K562 (cell line): Measurements from ENCODE around the gene C1QTNF3. TPM values are rescaled to one million over a fixed set of nuclear protein-coding genes. Genes with fewer than 3 reads are reported as not detected.

Source experiments
- ATAC-seq: fragments of 200-7000 bp; cut with Tn5 transposase; 3 replicates; pipeline ENCODE4 v1.9.1; 2020; ENCODE audit warnings: moderate library complexity
- BruUV-seq: library from RNA; stranded (reverse); fragments of 400-500 nt; replicated peaks from 2 replicates; lab custom pipeline; 2021; lab: Mats Ljungman, UMichigan
- CTCF ChIA-PET: fragments of 300-600 bp; formaldehyde crosslinking; extraction: SDS; loops from one replicate; lab custom pipeline; 2021; ENCODE audit warnings: low intra/inter-chr PET ratio; lab: Yijun Ruan, JAX
- POLR2A ChIA-PET: fragments of 300-600, 350-650 bp; sonication (Branson Sonifier 250); formaldehyde crosslinking; extraction: SDS; loops from one replicate; lab custom pipeline; 2021; ENCODE audit warnings: antibody characterized with exemption, inconsistent platforms; lab: Yijun Ruan, JAX
- DNase-seq, 4 experiments: peaks; one replicate each; pipeline versions ENCODE4 v3.0.0 to v3.0.0-alpha.2; 2011 to 2018; ENCODE audit warnings: low spot score in 3 of 4, mixed read lengths in 3 of 4; ENCODE audit errors: extremely low read depth in 1 of 4
- FAIRE-seq: peaks from 2 replicates; lab custom pipeline; 2011; peaks lifted over from hg19 to GRCh38; lab: Jason Lieb, UNC
- H2AFZ ChIP-seq: 2 replicates; pipeline ENCODE4 v1.6.0; 2011; ENCODE audit warnings: low read depth, low read length, control low read depth, inconsistent platforms
- H3K27ac ChIP-seq: fragments of 200-600 bp; 3 replicates; pipeline ENCODE4 v1.8.0; 2011; ENCODE audit warnings: low read depth, mild to moderate bottlenecking, control low read depth, inconsistent platforms, low read length, moderate library complexity, mixed read lengths; ENCODE audit errors: extremely low read depth
- H3K27me3 ChIP-seq, 2 experiments: fragments of 300-600 bp in 1 of 2; 2 replicates in 1 of 2; 3 replicates in 1 of 2; pipeline versions ENCODE4 v1.6.0 to v1.8.0; 2011; ENCODE audit warnings: inconsistent platforms in 2 of 2, low read length in 2 of 2, mild to moderate bottlenecking in 1 of 2, mixed read lengths in 1 of 2, moderate library complexity in 1 of 2; ENCODE audit not compliant: control insufficient read depth in 2 of 2, insufficient read depth in 2 of 2
- H3K36me3 ChIP-seq: fragments of 300-600 bp; 3 replicates; pipeline ENCODE4 v1.8.0; 2011; ENCODE audit warnings: mild to moderate bottlenecking, low read length, inconsistent platforms; ENCODE audit not compliant: control insufficient read depth, insufficient read depth
- H3K4me1 ChIP-seq, 2 experiments: fragments of 200-600 bp in 1 of 2; replicated peaks in 1 of 2; 2 replicates in 1 of 2; 3 replicates in 1 of 2; pipeline versions ENCODE4 v1.5.1 to v1.8.0; 2011; ENCODE audit warnings: inconsistent platforms in 2 of 2, low read length in 2 of 2, mild to moderate bottlenecking in 1 of 2, mixed read lengths in 1 of 2, moderate library complexity in 1 of 2; ENCODE audit not compliant: control insufficient read depth in 2 of 2, insufficient read depth in 2 of 2
- H3K4me2 ChIP-seq: 2 replicates; pipeline ENCODE4 v1.6.1; 2011; ENCODE audit warnings: low read length, control low read depth, inconsistent platforms, mixed read lengths; ENCODE audit not compliant: insufficient read depth
- H3K4me3 ChIP-seq: fragments of 200-600 bp; sonication (generic), shearing (Covaris generic); 2 replicates; pipeline ENCODE4 v1.5.1; 2016; ENCODE audit warnings: control low read depth, inconsistent platforms
- H3K79me2 ChIP-seq: fragments of 200-600 bp; 3 replicates; pipeline ENCODE4 v1.8.0; 2011; ENCODE audit warnings: low read length, inconsistent platforms; ENCODE audit not compliant: control insufficient read depth, insufficient read depth
- H3K9ac ChIP-seq, 2 experiments: 2 replicates each; pipeline versions ENCODE4 v1.6.0 to v1.6.1; 2011; ENCODE audit warnings: low read depth in 2 of 2, low read length in 2 of 2, control low read depth in 1 of 2, inconsistent platforms in 1 of 2, mild to moderate bottlenecking in 1 of 2, mixed read lengths in 1 of 2; ENCODE audit not compliant: insufficient read depth in 1 of 2
- H3K9me1 ChIP-seq: one replicate; pipeline ENCODE4 v1.6.0; 2011; ENCODE audit warnings: inconsistent platforms, mild to moderate bottlenecking, low read length, moderate library complexity; ENCODE audit not compliant: control insufficient read depth, insufficient read depth
- H3K9me3 ChIP-seq: replicated peaks from 2 replicates; pipeline ENCODE4 v1.5.1; 2011; ENCODE audit warnings: low read depth, low read length, inconsistent platforms; ENCODE audit not compliant: control insufficient read depth, insufficient read depth
- H4K20me1 ChIP-seq: replicated peaks from 2 replicates; pipeline ENCODE4 v1.6.1; 2011; ENCODE audit warnings: low read length, inconsistent platforms, mixed read lengths; ENCODE audit not compliant: control insufficient read depth, insufficient read depth
- ARID1B ChIP-seq: fragments of 450-650 bp; IDR thresholded peaks from 2 replicates; pipeline ENCODE4 v1.6.1; 2016; ENCODE audit warnings: antibody characterized with exemption, mild to moderate bottlenecking, inconsistent platforms
- ATF3 ChIP-seq, 2 experiments: fragments of 450-650 bp in 1 of 2; sonication (generic) in 1 of 2; formaldehyde crosslinking in 1 of 2; IDR thresholded peaks in 1 of 2; conservative IDR thresholded peaks in 1 of 2; 2 replicates each; pipeline versions ENCODE4 v1.6.1 to v1.8.1; 2016 to 2023; ENCODE audit warnings: mild to moderate bottlenecking in 2 of 2, moderate library complexity in 2 of 2, inconsistent platforms in 1 of 2, missing genetic modification reagents in 1 of 2
- CREBBP ChIP-seq: IDR thresholded peaks from one replicate; pipeline ENCODE4 v1.6.1; 2012; ENCODE audit warnings: low read depth, mild to moderate bottlenecking, control low read depth, inconsistent platforms, low read length
- CTCF ChIP-seq, 3 experiments: IDR thresholded peaks in 2 of 3; conservative IDR thresholded peaks in 1 of 3; 2 replicates each; pipeline ENCODE4 v1.5.1; 2011 to 2012; ENCODE audit warnings: low read length in 3 of 3, mild to moderate bottlenecking in 3 of 3, control low read depth in 2 of 3, improper control_type of control experiment in 1 of 3, inconsistent platforms in 1 of 3, low read depth in 1 of 3, mixed read lengths in 1 of 3, moderate library complexity in 1 of 3; ENCODE audit not compliant: insufficient read depth in 2 of 3
- EP300 ChIP-seq: IDR thresholded peaks from 2 replicates; pipeline ENCODE4 v1.6.1; 2012; ENCODE audit warnings: low read length, improper control_type of control experiment
- FOSL1 ChIP-seq: fragments of 200-800 bp; sonication (Bioruptor generic); conservative IDR thresholded peaks from 2 replicates; pipeline ENCODE4 v1.6.1; 2016; ENCODE audit warnings: missing genetic modification characterization, missing compliant biosample characterization
- SIN3A ChIP-seq, 2 experiments: fragments of 150-350 bp in 1 of 2; IDR thresholded peaks; 2 replicates each; pipeline ENCODE4 v1.6.1; 2011 to 2016; ENCODE audit warnings: borderline replicate concordance in 2 of 2, low read depth in 2 of 2, low read length in 2 of 2, mild to moderate bottlenecking in 2 of 2, moderate library complexity in 2 of 2; ENCODE audit not compliant: control insufficient read depth in 1 of 2
- TCFL5 ChIP-seq: fragments of 250-450 bp; sonication (Bioruptor Pico); conservative IDR thresholded peaks from 2 replicates; pipeline ENCODE4 v1.6.1; 2021; ENCODE audit warnings: mild to moderate bottlenecking, moderate library complexity, matching md5 sums
- THRA ChIP-seq: fragments of 450-650 bp; IDR thresholded peaks from 2 replicates; pipeline ENCODE4 v1.6.1; 2017; ENCODE audit warnings: mild to moderate bottlenecking, moderate library complexity
- ZNF324 ChIP-seq: fragments of 250-450 bp; sonication (Bioruptor Pico); IDR thresholded peaks from 2 replicates; pipeline ENCODE4 v1.4.0; 2020; ENCODE audit warnings: mild to moderate bottlenecking
- WGBS: fragments of 100-300 bp; shearing (Covaris generic); methylation state at CpG from one replicate; pipeline ENCODE4 v1.1.6; 2016; ENCODE audit warnings: low coverage, mixed read lengths; ENCODE audit not compliant: insufficient coverage; ENCODE audit errors: missing lambda C conversion rate; 5-methylcytosine and 5-hydroxymethylcytosine counted together
- in situ Hi-C: fragments of 300-500 bp; cut with MboI; formaldehyde crosslinking; loops from 4 replicates; pipeline ENCODE4 v1.15.0; 2018; ENCODE audit warnings: inconsistent platforms, mixed read lengths
- intact Hi-C: fragments of 100-400 bp; cut with micrococcal nuclease; formaldehyde crosslinking; loops from 2 replicates; pipeline ENCODE4 v1.14.2; 2022
- polyA plus RNA-seq, 8 experiments: library from polyadenylated mRNA; depleted of rRNA in 4 of 8; stranded (reverse) in 5 of 8; unstranded in 3 of 8; fragments of >200 nt; fragmentation: Nextera tagmentation in 2 of 8; fragmentation: Illumina TruSeq in 1 of 8; extraction: Ambion mirVana in 2 of 8; extraction: Trizol in 1 of 8; gene quantifications; 2 replicates each; pipeline versions ENCODE4 v1.2.1 to v1.2.3, GENCODE V29; 2011 to 2014; ENCODE audit warnings: inconsistent platforms in 1 of 8, missing spikeins in 1 of 8
- total RNA-seq, 7 experiments: library from RNA; depleted of rRNA in 6 of 7; stranded (reverse); fragments of >200 nt in 6 of 7; fragmentation: Illumina TruSeq in 2 of 7; extraction: Trizol in 2 of 7; gene quantifications; 2 replicates each; pipeline versions ENCODE4 v1.2.1 to v1.2.3, GENCODE V29; 2011 to 2021; ENCODE audit warnings: low replicate concordance in 1 of 7

C1QTNF3 gene
- total and polyA plus RNA-seq, 9 of the 15 experiments (the other 6 are each of a cell fraction or from before 2014, with no cell fraction given): 0.51 to 3.3 (median 2.0) TPM

- FAIRE-seq (no peak), ATAC-seq (no peak), DNase-seq (no peak)
- TF ChIP-seq CTCF (IDR thresholded peaks at IDR 0.05 in 2 of 3, conservative IDR thresholded peaks at IDR 0.05 in 1 of 3; ENCODE audit: insufficient read depth in 2 of 3, low read depth in 1 of 3, low read length in 3 of 3): no peak
- Histone ChIP-seq H2AFZ (no peak overlapping the region), H3K27me3 (peaks cover 0 to 3% of the 10 kb centered on the region in 2 experiments; a peak in 1 of 5 replicates), H3K9ac (no peak overlapping the region), H3K27ac (no peak overlapping the region), H3K4me1 (peaks cover 0 to 3% of the 10 kb centered on the region in 2 experiments; a peak in 1 of 5 replicates), H3K9me1 (no peaks in the 10 kb centered on the region), H3K36me3 (no peaks in the 10 kb centered on the region), H4K20me1 (no peaks in the 10 kb centered on the region), H3K79me2 (no peaks in the 10 kb centered on the region), H3K9me3 (no peaks in the 10 kb centered on the region), H3K4me3 (no peak overlapping the region), H3K4me2 (no peak overlapping the region)
- no TSS peak for BruUV-seq
- intact Hi-C loops (no loop called here), in situ Hi-C loops (no loop called here)
- ChIA-PET POLR2A (interaction anchor here (0.7 to 1.3 kb wide), 3 partner anchors 8 to 916 kb away, joined by 3 read pairs; no protein-coding TSS in a partner anchor), CTCF (no interaction called here)
These were observed 30.2 kb downstream of the C1QTNF3 start for GRCh38 chr5:34012791-34013190.

GRCh38 chr5:34011536-34011935 lies 31.5 kb downstream of the C1QTNF3 start:
- FAIRE-seq: no peak
- Histone ChIP-seq H3K9ac (no peak overlapping the region), H3K9me3 (no peaks in the 10 kb centered on the region), H3K9me1 (no peaks in the 10 kb centered on the region), H3K27me3 (peaks cover 0 to 3% of the 10 kb centered on the region in 2 experiments; a peak in 1 of 5 replicates), H3K79me2 (no peaks in the 10 kb centered on the region), H3K4me3 (no peak overlapping the region), H3K36me3 (no peaks in the 10 kb centered on the region), H4K20me1 (no peaks in the 10 kb centered on the region), H2AFZ (no peak overlapping the region), H3K4me2 (no peak overlapping the region), H3K4me1 (peaks cover 7 to 12% of the 10 kb centered on the region in 2 experiments; a peak in 4 of 5 replicates), H3K27ac (no peak overlapping the region)
- ChIA-PET CTCF (no interaction called here), POLR2A (interaction anchor here (1.0 to 1.3 kb wide), 2 partner anchors 10 to 14 kb away, joined by 3 read pairs; no protein-coding TSS in a partner anchor)
- WGBS: 16% methylated on average over 4 of the region's 4 CpGs
- in situ Hi-C loops (no loop called here), intact Hi-C loops (no loop called here)
- no TSS peak for BruUV-seq
- ATAC-seq: no peak
- DNase-seq: no peak
- no peak for TF ChIP-seq ZNF324 (CRISPR knock-in tag)
- no peak for TF ChIP-seq TCFL5 (CRISPR knock-in tag)
- TF ChIP-seq ATF3 (IDR thresholded peaks at IDR 0.05): peak; percentile 45; the same call in 1 of the 2 replicates
- TF ChIP-seq ATF3 (CRISPR knock-in tag; conservative IDR thresholded peaks at IDR 0.05): no peak
- 0 out of 2 replicates have a peak, but pooled peaks have one; percentile 27 for TF ChIP-seq ARID1B
- TF ChIP-seq SIN3A (IDR thresholded peaks at IDR 0.05; ENCODE audit: borderline replicate concordance in 2 of 2, control insufficient read depth in 1 of 2, low read depth in 2 of 2, low read length in 2 of 2): no peak
- 0 out of 2 replicates have a peak, but pooled peaks have one; percentile 47 for TF ChIP-seq THRA
- no peak for TF ChIP-seq CREBBP
- TF ChIP-seq EP300: 0 out of 2 replicates have a peak, but pooled peaks have one; percentile 13
- peak; percentile 65 for TF ChIP-seq FOSL1 (tag)
